ENCODE measurements around the gene PKP3.

The PKP3 gene

DNA sequence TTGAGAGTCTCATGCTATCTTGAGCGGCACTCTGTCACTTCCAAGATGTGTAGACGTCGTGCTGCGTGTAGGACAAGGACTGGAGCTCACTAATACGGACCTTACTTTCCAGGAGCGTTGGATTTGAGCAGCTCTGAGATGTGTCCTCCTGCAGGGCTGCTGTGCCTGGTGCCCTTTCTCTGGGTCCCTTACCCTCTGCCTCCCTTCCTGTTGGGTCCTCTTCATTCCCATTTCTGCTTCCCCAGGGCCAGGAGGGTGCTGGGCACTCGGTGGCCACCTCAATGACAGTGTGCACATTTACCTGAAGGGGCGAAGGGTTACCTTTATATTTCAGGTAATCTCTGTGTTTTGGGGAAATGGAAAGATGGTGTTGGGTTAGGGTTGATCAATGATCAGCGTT is 60.0 kb downstream of the PKP3 start:
- DNase-seq (ENCODE audit: low read depth) = no peak
- TF ChIP-seq, protein P1, sequence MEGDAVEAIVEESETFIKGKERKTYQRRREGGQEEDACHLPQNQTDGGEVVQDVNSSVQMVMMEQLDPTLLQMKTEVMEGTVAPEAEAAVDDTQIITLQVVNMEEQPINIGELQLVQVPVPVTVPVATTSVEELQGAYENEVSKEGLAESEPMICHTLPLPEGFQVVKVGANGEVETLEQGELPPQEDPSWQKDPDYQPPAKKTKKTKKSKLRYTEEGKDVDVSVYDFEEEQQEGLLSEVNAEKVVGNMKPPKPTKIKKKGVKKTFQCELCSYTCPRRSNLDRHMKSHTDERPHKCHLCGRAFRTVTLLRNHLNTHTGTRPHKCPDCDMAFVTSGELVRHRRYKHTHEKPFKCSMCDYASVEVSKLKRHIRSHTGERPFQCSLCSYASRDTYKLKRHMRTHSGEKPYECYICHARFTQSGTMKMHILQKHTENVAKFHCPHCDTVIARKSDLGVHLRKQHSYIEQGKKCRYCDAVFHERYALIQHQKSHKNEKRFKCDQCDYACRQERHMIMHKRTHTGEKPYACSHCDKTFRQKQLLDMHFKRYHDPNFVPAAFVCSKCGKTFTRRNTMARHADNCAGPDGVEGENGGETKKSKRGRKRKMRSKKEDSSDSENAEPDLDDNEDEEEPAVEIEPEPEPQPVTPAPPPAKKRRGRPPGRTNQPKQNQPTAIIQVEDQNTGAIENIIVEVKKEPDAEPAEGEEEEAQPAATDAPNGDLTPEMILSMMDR (conservative IDR thresholded peaks at IDR 0.05; ENCODE audit: control insufficient read depth, insufficient read depth, low read depth, low read length) = no peak
- H3K4me3 ChIP-seq (ENCODE audit: control insufficient read depth, low read depth, low read length) = no peak overlapping the region

All from fibroblast of mammary gland (primary cell).